Endothelial cell (in vitro differentiated cells): ENCODE data around the gene ZNF225. TPM values are rescaled to one million over a fixed set of nuclear protein-coding genes. Genes with fewer than 3 reads are reported as not detected.

Experiments
- DNase-seq: peaks from one replicate; pipeline ENCODE4 v3.0.0; 2021; ENCODE audit warnings: low spot score
- H3K27ac Mint-ChIP-seq: one replicate; pipeline ENCODE4 v1.8.0; 2021; ENCODE audit warnings: mixed read lengths, inconsistent platforms; ENCODE audit not compliant: unreplicated experiment
- H3K27me3 Mint-ChIP-seq: one replicate; pipeline ENCODE4 v1.8.0; 2021; ENCODE audit warnings: mild to moderate bottlenecking, moderate library complexity, mixed read lengths, inconsistent platforms; ENCODE audit not compliant: unreplicated experiment
- H3K36me3 Mint-ChIP-seq: one replicate; pipeline ENCODE4 v1.8.0; 2021; ENCODE audit warnings: mild to moderate bottlenecking, low read depth, mixed read lengths, inconsistent platforms; ENCODE audit not compliant: unreplicated experiment
- H3K4me1 Mint-ChIP-seq: one replicate; pipeline ENCODE4 v1.8.0; 2021; ENCODE audit warnings: mild to moderate bottlenecking, mixed read lengths, inconsistent platforms; ENCODE audit not compliant: unreplicated experiment
- H3K4me3 Mint-ChIP-seq: one replicate; pipeline ENCODE4 v1.8.0; 2021; ENCODE audit warnings: mild to moderate bottlenecking, mixed read lengths, inconsistent platforms; ENCODE audit not compliant: unreplicated experiment
- H3K9me3 Mint-ChIP-seq: one replicate; pipeline ENCODE4 v1.8.0; 2021; ENCODE audit warnings: mixed read lengths, inconsistent platforms; ENCODE audit not compliant: unreplicated experiment
- total RNA-seq: library from RNA; stranded (reverse); fragmentation: NEBNext Ultra II Directional; extraction: Animal tissue kit (Norgen Biotek cat#: 25700); gene quantifications from one replicate; pipeline ENCODE4 v1.2.1, GENCODE V29; 2021; ENCODE audit not compliant: unreplicated experiment
- TF ChIP-seq, protein P1 (sequence below): fragments of 200-600 bp; sonication (generic); IDR thresholded peaks from one replicate; pipeline ENCODE4 v1.5.0; 2021; ENCODE audit warnings: antibody characterized with exemption; ENCODE audit not compliant: unreplicated experiment

The ZNF225 gene
- total RNA-seq, 1 donor from 2014 or later, result 7.1 TPM

DNA sequence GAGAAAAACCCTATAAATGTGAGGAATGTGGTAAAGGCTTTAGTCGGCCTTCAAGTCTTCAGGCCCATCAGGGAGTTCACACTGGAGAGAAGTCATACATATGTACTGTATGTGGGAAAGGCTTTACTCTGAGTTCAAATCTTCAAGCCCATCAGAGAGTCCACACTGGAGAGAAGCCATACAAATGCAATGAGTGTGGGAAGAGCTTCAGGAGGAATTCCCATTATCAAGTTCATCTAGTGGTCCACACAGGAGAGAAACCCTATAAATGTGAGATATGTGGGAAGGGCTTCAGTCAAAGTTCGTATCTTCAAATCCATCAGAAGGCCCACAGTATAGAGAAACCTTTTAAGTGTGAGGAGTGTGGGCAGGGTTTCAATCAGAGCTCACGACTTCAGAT lies 63.4 kb downstream of the ZNF225 start:
- TF ChIP-seq, protein P1, sequence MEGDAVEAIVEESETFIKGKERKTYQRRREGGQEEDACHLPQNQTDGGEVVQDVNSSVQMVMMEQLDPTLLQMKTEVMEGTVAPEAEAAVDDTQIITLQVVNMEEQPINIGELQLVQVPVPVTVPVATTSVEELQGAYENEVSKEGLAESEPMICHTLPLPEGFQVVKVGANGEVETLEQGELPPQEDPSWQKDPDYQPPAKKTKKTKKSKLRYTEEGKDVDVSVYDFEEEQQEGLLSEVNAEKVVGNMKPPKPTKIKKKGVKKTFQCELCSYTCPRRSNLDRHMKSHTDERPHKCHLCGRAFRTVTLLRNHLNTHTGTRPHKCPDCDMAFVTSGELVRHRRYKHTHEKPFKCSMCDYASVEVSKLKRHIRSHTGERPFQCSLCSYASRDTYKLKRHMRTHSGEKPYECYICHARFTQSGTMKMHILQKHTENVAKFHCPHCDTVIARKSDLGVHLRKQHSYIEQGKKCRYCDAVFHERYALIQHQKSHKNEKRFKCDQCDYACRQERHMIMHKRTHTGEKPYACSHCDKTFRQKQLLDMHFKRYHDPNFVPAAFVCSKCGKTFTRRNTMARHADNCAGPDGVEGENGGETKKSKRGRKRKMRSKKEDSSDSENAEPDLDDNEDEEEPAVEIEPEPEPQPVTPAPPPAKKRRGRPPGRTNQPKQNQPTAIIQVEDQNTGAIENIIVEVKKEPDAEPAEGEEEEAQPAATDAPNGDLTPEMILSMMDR, result no peak
- Mint-ChIP-seq H3K27me3 (peaks cover 2% of the 10 kb centered on the region), H3K27ac (no peak overlapping the region), H3K4me3 (peak overlapping the region; percentile 66), H3K36me3 (peaks cover 67% of the 10 kb centered on the region), H3K9me3 (peaks cover 13% of the 10 kb centered on the region), H3K4me1 (no peaks in the 10 kb centered on the region)
- no peak for DNase-seq

DNA sequence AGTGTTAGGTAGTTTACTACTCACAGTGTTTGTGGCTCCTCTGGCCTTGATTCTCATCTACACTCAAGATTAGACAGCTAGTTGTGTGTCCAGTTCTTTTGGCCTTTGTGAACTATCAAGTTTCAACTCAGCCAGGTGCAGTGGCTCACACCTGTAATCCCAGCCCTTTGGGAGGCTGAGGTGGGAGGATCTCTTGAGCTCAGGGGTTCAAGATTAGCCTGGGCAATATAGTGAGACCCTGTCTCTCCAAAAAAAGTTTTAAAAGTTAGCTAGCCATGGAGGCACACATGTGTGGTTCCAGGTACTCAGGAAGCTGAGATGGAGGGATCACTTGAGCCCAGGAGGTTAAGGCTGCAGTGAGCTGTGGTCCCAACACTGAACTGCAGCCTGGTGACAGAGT lies 67.8 kb downstream of the ZNF225 start:
- Mint-ChIP-seq H3K9me3 (peaks cover 10% of the 10 kb centered on the region), H3K4me3 (no peak overlapping the region), H3K36me3 (peaks cover 23% of the 10 kb centered on the region), H3K27me3 (no peaks in the 10 kb centered on the region), H3K27ac (no peak overlapping the region), H3K4me1 (no peaks in the 10 kb centered on the region)
- no peak for DNase-seq
- TF ChIP-seq, protein P1, result no peak

DNA sequence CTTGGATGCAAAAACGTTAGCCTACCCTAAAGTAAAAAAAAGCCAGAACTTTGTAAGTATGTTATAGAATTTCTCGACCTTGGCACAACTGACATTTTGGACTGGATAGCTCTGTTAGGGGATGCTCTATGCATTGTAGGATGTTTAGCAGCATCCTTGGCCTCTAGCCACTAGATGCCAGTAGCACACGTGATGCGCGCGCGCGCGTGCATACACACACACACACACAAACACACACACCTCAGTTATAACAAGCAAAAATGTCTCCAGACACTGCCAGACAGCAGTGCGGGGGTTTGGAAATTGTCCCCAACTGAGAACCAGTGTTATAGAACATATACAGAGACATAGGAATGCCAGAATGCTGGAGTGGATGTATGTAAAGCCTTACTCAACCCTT lies 68.9 kb downstream of the ZNF225 start:
- Mint-ChIP-seq H3K36me3 (peaks cover 11% of the 10 kb centered on the region), H3K4me1 (no peaks in the 10 kb centered on the region), H3K9me3 (peaks cover under 1% of the 10 kb centered on the region), H3K4me3 (no peak overlapping the region), H3K27ac (no peak overlapping the region), H3K27me3 (no peaks in the 10 kb centered on the region)
- no peak for DNase-seq
- TF ChIP-seq, protein P1, result no peak

Other genes starting within 250 kb of the ZNF225 start
- 3.7 TPM for gene ZNF404, start 229.4 kb upstream of the ZNF225 start, total RNA-seq
- gene ZNF45, start 178.1 kb upstream of the ZNF225 start, total RNA-seq, result 19.4 TPM
- 7.3 TPM for gene ZNF221, start 162.2 kb upstream of the ZNF225 start, total RNA-seq
- 10.9 TPM for gene ZNF155, start 129.2 kb upstream of the ZNF225 start, total RNA-seq
- 5.6 TPM for gene ZNF230, start 110.4 kb upstream of the ZNF225 start, total RNA-seq
- gene ZNF222, start 88.0 kb upstream of the ZNF225 start, total RNA-seq, result 6.5 TPM
- 10.9 TPM for gene ZNF223, start 61.4 kb upstream of the ZNF225 start, total RNA-seq
- gene ZNF284, start 41.2 kb upstream of the ZNF225 start, total RNA-seq, result 4.0 TPM
- gene ZNF224, start 19.0 kb upstream of the ZNF225 start, total RNA-seq, result 36.0 TPM
- 17.8 TPM for gene ZNF234, start 28.2 kb downstream of the ZNF225 start, total RNA-seq
- gene ZNF226, start 51.7 kb downstream of the ZNF225 start, total RNA-seq, result 23.2 TPM
- 29.3 TPM for gene ZNF227, start 99.1 kb downstream of the ZNF225 start, total RNA-seq
- 5.5 TPM for gene ZNF233, start 146.5 kb downstream of the ZNF225 start, total RNA-seq
- 14.9 TPM for gene ZNF235, start 191.6 kb downstream of the ZNF225 start, total RNA-seq
- 12.3 TPM for gene ZNF112, start 243.3 kb downstream of the ZNF225 start, total RNA-seq